OCI-LY7 (cell line): ENCODE data around the gene PFAS. TPM values are rescaled to one million over a fixed set of nuclear protein-coding genes. Genes with fewer than 3 reads are reported as not detected.

Experiments
- BruUV-seq: library from RNA; stranded (reverse); fragments of 400-500 nt; replicated peaks from 2 replicates; lab custom pipeline; 2021; lab: Mats Ljungman, UMichigan
- CTCF ChIA-PET: fragments of 300-600 bp; sonication (Branson Sonifier 250); formaldehyde crosslinking; loops from one replicate; lab custom pipeline; 2022; ENCODE audit warnings: antibody characterized with exemption; ENCODE audit not compliant: unreplicated experiment; lab: Charles Lee
- POLR2A ChIA-PET: fragments of 300-600 bp; sonication (Branson Sonifier 250); formaldehyde crosslinking; loops from one replicate; lab custom pipeline; 2022; ENCODE audit warnings: antibody characterized with exemption; lab: Charles Lee
- DNase-seq: peaks from one replicate; pipeline ENCODE4 v3.0.0-alpha.2; 2015; ENCODE audit warnings: low spot score
- H2AFZ ChIP-seq: fragments of 200-600 bp; sonication (generic), shearing (Covaris generic); 2 replicates; pipeline ENCODE4 v1.6.1; 2014; ENCODE audit warnings: mild to moderate bottlenecking, antibody characterized with exemption, low read length, moderate library complexity
- H3K27ac ChIP-seq: fragments of 200-600 bp; sonication (generic); 2 replicates; pipeline ENCODE4 v1.5.1; 2014; ENCODE audit warnings: mixed run types, low read depth, mild to moderate bottlenecking, moderate library complexity, low read length, inconsistent platforms; ENCODE audit not compliant: poor library complexity, severe bottlenecking
- H3K36me3 ChIP-seq: fragments of 200-600 bp; sonication (generic); 2 replicates; pipeline ENCODE4 v1.6.1; 2014; ENCODE audit warnings: mild to moderate bottlenecking, antibody characterized with exemption, low read length, moderate library complexity, mixed read lengths; ENCODE audit not compliant: insufficient read depth
- H3K4me1 ChIP-seq: fragments of 200-600 bp; sonication (generic); 2 replicates; pipeline ENCODE4 v1.5.1; 2014; ENCODE audit warnings: mild to moderate bottlenecking, low read length; ENCODE audit not compliant: insufficient read depth, poor library complexity, severe bottlenecking
- H3K4me2 ChIP-seq: fragments of 200-600 bp; sonication (generic); 2 replicates; pipeline ENCODE4 v1.6.1; 2014; ENCODE audit warnings: mild to moderate bottlenecking, low read length
- H3K4me3 ChIP-seq: fragments of 200-600 bp; sonication (generic); 2 replicates; pipeline ENCODE4 v1.5.1; 2014; ENCODE audit warnings: mild to moderate bottlenecking, low read depth, low read length; ENCODE audit not compliant: poor library complexity, severe bottlenecking
- H3K79me2 ChIP-seq: fragments of 200-600 bp; sonication (generic); 2 replicates; pipeline ENCODE4 v1.6.1; 2016; ENCODE audit warnings: low read depth, mild to moderate bottlenecking, low read length, moderate library complexity, mixed read lengths; ENCODE audit not compliant: insufficient read depth
- H3K9me2 ChIP-seq: fragments of 200-600 bp; sonication (generic); 2 replicates; pipeline ENCODE4 v1.6.1; 2016; ENCODE audit warnings: mild to moderate bottlenecking, low read length, mixed read lengths; ENCODE audit not compliant: insufficient read depth
- H3K9me3 ChIP-seq: fragments of 200-600 bp; sonication (generic); 2 replicates; pipeline ENCODE4 v1.6.1; 2014; ENCODE audit warnings: mild to moderate bottlenecking, mixed run types, low read length, mixed read lengths
- H4K20me1 ChIP-seq: fragments of 200-600 bp; sonication (generic); 2 replicates; pipeline ENCODE4 v1.6.1; 2014; ENCODE audit warnings: mild to moderate bottlenecking, antibody characterized with exemption, low read length, moderate library complexity, mixed read lengths; ENCODE audit not compliant: insufficient read depth
- EZH2phosphoT487 ChIP-seq: fragments of 200-600 bp; sonication (generic); IDR thresholded peaks from 2 replicates; pipeline ENCODE4 v1.6.1; 2018; ENCODE audit warnings: low read depth, borderline replicate concordance, mild to moderate bottlenecking, mixed run types, antibody characterized with exemption, low read length, moderate library complexity, mixed read lengths
- intact Hi-C: fragments of 100-400 bp; cut with micrococcal nuclease; formaldehyde crosslinking; loops from one replicate; pipeline ENCODE4 v1.10.0; 2022; ENCODE audit not compliant: unreplicated experiment
- total RNA-seq, 2 experiments: library from RNA; depleted of rRNA in 1 of 2; stranded (reverse); fragments of >200 nt in 1 of 2; shearing (Covaris generic) in 1 of 2; gene quantifications; 2 replicates each; pipeline ENCODE4 v1.2.3, GENCODE V29; 2014 to 2022
- TF ChIP-seq, protein P1 (sequence below): fragments of 200-600 bp; sonication (generic); conservative IDR thresholded peaks from 2 replicates; pipeline ENCODE4 v1.5.1; 2014; ENCODE audit warnings: mild to moderate bottlenecking, antibody characterized with exemption, low read length, moderate library complexity, mixed read lengths

PFAS gene
- total RNA-seq, 2 experiments from 2014 or later: 114 to 180 TPM

DNA sequence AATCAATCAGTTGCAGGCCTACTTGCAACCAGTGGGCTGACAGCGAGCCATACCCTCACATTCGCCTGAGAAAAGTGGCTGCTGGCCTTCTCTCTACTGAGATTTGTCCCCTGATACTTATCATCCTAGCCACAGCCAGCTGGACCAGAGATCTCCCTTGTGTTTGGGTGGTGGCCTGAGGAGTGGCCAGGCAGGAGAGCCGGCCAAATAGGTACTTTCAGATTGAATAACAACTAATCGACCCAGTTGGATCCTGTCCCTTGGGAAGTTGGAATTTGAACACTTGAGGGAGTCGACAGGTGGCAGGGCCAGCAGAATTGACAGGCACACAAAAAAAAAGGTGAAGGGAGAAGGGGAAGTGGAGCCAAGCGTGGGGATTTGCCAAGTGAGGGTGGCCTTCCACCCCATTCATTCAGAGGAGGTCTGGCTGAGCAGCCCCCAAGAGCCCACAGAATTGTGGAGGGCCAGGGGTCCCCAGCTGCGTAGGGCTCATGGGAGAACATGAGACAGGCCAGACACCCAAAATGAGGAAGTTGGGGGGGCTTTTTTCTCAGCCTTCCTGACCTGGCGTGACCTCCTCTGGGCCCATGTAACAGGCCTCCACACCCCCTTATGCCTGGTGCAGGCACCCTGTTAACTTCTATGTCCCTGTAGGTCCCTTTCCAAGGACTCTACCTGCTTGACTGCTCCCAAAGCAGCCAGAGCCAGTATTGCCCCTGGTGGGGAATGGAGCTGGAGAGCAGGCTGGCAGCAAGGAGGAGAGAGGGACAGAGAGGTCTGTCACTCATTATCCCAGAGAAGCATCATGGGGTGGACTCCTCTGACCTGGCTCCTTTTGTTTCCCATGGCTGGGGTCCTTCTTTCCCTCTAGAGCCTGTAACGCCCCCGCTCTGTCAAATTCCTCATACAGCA lies 36.4 kb downstream of the PFAS start:
- no TSS peak for BruUV-seq
- H3K4me2 ChIP-seq: 0 out of 2 replicates have a peak overlapping the region, but pooled peaks have one; percentile 36

DNA sequence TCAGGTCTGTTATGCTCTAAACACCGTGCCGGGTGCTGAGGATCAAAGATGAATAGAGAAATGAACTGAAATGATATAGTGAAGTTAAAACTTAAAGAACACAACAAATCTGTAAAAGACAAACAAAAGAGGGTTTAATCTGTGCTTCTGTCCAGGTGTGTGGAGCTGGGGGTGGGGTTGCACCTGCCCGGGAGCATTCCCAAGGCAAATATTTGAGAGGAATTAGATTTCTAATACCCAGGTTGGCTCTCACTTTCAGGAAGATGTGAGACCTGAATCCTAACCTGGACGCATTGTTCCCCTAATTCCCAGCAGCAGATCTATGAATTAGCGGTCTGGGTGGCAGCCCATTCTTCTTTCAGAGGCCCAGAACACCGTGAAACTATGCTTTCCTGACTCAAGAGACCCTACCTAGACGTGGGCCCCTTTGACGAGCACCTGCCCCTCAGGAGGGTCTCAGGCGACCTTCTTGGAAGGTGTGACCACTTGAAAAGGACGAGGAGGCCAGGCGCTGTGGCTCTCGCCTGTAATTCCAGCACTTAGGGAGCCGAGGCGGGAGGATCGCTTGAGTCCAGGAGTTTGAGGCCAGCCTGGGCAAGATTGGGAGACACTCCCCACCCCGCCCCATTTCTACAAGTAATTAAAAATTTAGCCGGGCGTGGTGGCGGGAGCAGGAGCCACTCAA lies 38.7 kb downstream of the PFAS start:
- intact Hi-C loops: loop anchor here (5.0 kb wide), 1 partner anchor 165 kb away; the partner anchor contains the start of gene HES7
- peak overlapping the region; percentile 83 for H3K4me3 ChIP-seq
- peaks cover 3% of the 10 kb centered on the region; the same call in 1 of the 2 replicates for H3K36me3 ChIP-seq
- DNase-seq: no peak
- H3K4me1 ChIP-seq: peaks cover 35% of the 10 kb centered on the region
- H3K4me2 ChIP-seq: peak overlapping the region; percentile 91
- peak overlapping the region; percentile 81; the same call in 1 of the 2 replicates for H2AFZ ChIP-seq
- H4K20me1 ChIP-seq: no peaks in the 10 kb centered on the region
- peak overlapping the region; percentile 46 for H3K27ac ChIP-seq
- CTCF ChIA-PET: no interaction called here
- no peaks in the 10 kb centered on the region for H3K9me2 ChIP-seq
- POLR2A ChIA-PET: interaction anchor here (1.0 to 1.3 kb wide), 3 partner anchors 36 to 66 kb away, joined by 3 to 4 read pairs (median 4); no protein-coding TSS in a partner anchor
- no peaks in the 10 kb centered on the region for H3K79me2 ChIP-seq
- TSS peak; percentile 55 for BruUV-seq
- no peak for TF ChIP-seq EZH2phosphoT487
- TF ChIP-seq, protein P1, sequence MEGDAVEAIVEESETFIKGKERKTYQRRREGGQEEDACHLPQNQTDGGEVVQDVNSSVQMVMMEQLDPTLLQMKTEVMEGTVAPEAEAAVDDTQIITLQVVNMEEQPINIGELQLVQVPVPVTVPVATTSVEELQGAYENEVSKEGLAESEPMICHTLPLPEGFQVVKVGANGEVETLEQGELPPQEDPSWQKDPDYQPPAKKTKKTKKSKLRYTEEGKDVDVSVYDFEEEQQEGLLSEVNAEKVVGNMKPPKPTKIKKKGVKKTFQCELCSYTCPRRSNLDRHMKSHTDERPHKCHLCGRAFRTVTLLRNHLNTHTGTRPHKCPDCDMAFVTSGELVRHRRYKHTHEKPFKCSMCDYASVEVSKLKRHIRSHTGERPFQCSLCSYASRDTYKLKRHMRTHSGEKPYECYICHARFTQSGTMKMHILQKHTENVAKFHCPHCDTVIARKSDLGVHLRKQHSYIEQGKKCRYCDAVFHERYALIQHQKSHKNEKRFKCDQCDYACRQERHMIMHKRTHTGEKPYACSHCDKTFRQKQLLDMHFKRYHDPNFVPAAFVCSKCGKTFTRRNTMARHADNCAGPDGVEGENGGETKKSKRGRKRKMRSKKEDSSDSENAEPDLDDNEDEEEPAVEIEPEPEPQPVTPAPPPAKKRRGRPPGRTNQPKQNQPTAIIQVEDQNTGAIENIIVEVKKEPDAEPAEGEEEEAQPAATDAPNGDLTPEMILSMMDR: no peak
- H3K9me3 ChIP-seq: no peaks in the 10 kb centered on the region

More for the DNA sequence above, 36.4 kb downstream of the PFAS start:
- CTCF ChIA-PET: interaction anchor here (0.5 kb wide), 1 partner anchor 37 kb away, joined by 3 read pairs; no protein-coding TSS in a partner anchor
- peak; percentile 25 for DNase-seq
- Histone ChIP-seq H3K4me3 (no peak overlapping the region), H3K4me1 (peaks cover 27% of the 10 kb centered on the region), H3K9me3 (no peaks in the 10 kb centered on the region), H3K36me3 (peaks cover 3% of the 10 kb centered on the region; the same call in 1 of the 2 replicates), H4K20me1 (no peaks in the 10 kb centered on the region), H3K79me2 (no peaks in the 10 kb centered on the region), H2AFZ (no peak overlapping the region), H3K27ac (no peak overlapping the region), H3K9me2 (no peaks in the 10 kb centered on the region)
- TF ChIP-seq, protein P1: no peak
- TF ChIP-seq EZH2phosphoT487: no peak
- intact Hi-C loops: loop anchor here (5.0 kb wide), 1 partner anchor 163 kb away; the partner anchor contains the start of gene HES7
- POLR2A ChIA-PET: no interaction called here
